ENCODE measurements around the gene CDC42EP2.
"Not testable (repeated sequence)": the region's sequence is repeated elsewhere in the genome, so short reads cannot be mapped to it uniquely, and the experiment has no call there.

CDC42EP2 gene

DNA sequence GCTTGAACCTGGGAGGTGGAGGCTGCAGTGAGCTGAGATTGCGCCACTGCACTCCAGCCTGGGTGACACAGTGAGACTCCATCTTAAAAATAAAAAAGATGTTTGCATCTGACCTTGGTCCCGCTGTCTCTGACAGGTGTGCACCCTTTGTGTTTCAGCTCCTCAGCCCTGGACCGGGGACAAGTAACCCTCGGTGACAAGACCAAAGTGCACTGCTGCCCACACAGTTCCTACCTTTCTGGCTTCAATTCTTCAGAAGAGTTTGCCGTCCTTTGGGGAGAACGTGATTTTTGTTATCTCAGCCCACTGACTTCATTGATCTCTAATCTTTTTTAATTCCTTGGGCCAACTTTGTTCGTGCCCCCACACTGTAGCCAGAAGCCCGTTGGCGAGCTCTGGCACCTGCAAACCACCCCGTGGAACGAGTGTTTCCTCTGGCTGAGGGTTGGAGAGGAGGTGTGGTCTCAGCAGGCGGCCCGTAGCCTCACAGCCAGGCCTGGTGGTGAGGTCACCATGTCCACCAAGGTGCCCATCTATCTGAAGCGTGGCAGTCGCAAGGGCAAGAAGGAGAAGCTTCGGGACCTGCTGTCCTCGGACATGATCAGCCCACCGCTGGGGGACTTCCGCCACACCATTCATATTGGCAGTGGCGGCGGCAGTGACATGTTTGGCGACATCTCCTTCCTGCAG lies 5.9 kb downstream of the CDC42EP2 start:
- no peak for DNase-seq (ENCODE audit: low read depth)

DNA sequence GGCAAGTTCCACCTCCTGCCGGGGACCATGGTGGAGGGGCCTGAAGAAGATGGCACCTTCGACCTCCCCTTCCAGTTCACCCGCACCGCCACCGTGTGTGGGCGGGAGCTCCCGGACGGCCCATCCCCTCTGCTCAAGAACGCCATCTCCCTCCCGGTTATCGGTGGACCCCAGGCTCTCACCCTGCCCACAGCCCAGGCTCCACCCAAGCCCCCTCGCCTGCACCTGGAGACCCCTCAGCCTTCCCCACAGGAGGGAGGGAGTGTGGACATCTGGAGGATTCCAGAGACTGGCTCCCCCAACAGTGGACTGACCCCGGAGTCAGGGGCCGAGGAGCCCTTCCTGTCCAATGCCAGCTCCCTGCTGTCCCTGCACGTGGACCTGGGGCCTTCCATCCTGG lies 6.4 kb downstream of the CDC42EP2 start:
- DNase-seq (ENCODE audit: low read depth) = no peak

- no peak for DNase-seq (ENCODE audit: low read depth)
These were observed 7.3 kb downstream of the CDC42EP2 start for GRCh38 chr11:65321828-65322485.

DNA sequence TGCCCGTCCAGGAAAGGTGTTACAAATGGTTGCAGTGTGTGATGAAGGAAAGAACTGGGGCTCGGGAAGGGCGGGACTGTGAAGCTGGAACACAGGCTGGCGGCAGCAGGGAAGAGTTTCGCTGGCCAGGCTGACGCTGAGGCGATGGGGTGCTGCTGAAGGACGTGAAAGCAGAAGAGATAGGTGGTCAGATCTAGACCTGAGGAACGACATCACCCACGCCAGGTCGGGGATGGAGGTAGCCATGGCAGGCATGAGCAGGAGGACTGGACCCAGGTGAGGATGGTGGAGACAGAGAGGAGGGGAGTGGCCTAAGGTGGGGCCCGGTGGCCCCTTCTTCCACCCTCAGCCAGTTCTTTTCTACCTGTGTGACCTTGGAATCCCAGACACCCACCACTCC lies 9.1 kb downstream of the CDC42EP2 start:
- no peak for DNase-seq (ENCODE audit: low read depth)

- DNase-seq (ENCODE audit: low read depth) = no peak
These were observed 10.8 kb downstream of the CDC42EP2 start for GRCh38 chr11:65325435-65325834.

GRCh38 chr11:65327021-65327420 lies 12.4 kb downstream of the CDC42EP2 start:
- no peak for DNase-seq (ENCODE audit: low read depth)

- DNase-seq (ENCODE audit: low read depth) = no peak
These were observed 14.8 kb downstream of the CDC42EP2 start for GRCh38 chr11:65329478-65329877.

GRCh38 chr11:65329944-65330403 lies 15.3 kb downstream of the CDC42EP2 start:
- DNase-seq (ENCODE audit: low read depth) = peak; percentile 46

DNA sequence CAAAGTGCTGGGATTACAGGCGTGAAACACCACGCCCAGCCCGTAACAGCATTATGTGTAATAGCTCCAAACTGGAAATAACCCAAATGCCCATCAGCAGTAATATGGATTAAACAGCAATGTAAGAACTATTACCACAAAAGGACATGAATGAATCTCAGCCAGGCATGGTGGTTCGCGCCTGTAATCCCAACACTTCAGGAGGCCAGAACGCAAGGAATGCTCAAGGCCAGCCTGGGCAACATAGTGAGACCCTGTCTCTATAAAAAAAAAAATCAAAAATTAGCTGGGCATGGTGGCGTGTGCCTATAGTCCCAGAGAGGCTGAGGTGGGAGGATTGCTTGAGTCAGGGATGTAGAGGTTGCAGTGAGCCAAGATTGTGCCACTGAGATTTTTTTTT lies 15.9 kb downstream of the CDC42EP2 start:
- no peak for DNase-seq (ENCODE audit: low read depth)

DNA sequence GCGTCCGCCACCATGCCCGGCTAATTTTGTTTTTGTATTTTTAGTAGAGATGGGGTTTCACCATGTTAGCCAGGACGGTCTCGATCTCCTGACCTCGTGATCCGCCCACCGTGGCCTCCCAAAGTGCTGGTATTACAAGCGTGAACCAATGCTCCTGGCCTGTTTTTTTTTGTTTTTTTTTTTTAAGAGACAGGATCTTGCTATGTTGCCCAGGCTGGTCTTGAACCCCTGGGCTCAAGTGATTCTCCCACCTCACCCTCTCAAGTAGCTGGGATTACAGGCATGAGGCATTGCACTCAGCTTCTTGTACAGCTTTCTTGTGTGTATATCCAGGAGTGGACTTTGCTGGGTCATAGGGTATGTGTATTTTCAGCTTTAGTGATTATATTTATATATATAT lies 17.9 kb downstream of the CDC42EP2 start:
- not testable (repeated sequence) for DNase-seq (ENCODE audit: low read depth)

DNA sequence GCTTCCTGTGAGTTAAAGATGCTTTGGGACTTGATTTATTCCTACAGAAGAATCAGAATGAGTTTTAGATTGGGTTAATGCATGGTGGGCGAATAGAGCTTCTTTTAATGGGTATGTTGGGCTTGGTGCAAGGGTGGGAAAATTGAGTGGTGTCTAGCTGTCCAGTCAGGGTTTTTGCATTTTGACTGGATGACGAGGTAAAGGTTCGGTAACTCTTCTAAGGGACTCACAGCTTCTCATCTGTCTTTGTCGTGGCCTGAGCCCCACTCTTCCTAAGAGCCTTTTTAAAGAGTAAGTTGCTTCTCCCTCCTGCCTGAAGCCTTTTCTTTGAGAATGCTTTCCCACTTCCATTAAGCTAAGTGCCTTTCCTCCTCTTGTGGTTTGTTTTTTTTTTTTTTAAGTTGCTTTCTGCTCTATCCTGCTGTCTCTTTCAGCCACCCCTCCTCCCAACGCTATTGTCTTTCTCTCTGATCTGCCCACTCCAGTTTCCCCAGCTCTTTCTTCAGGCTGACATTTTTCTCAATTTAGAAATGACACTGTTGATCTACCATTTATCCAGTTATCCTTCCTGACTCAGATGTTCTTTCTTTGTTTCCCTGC lies 20.1 kb downstream of the CDC42EP2 start:
- no peak for DNase-seq (ENCODE audit: low read depth)

GRCh38 chr11:65338676-65339075 lies 24.0 kb downstream of the CDC42EP2 start:
- DNase-seq (ENCODE audit: low read depth) = no peak

GRCh38 chr11:65340226-65340625 lies 25.6 kb downstream of the CDC42EP2 start:
- no peak for DNase-seq (ENCODE audit: low read depth)

DNA sequence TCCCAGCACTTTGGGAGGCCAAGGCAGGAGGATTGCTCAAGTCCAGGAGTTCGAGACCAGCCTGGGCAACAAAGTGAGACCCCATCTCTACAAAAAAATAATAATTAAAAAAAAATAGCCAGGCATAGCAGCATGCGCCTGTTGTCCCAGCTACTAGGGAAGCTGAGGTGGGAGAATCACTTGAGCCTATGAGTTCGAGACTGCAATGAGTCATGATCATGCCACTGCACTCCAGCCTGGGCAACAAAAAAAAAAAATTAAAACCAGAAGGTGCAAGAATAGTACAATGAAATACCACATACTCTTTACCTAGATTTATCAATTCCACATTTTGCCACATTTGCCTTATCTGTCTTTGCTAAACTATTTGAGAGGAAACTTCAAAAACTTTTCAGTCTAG lies 27.2 kb downstream of the CDC42EP2 start:
- DNase-seq (ENCODE audit: low read depth) = no peak

- no peak for DNase-seq (ENCODE audit: low read depth)
These were observed 36.8 kb downstream of the CDC42EP2 start for GRCh38 chr11:65351511-65351910.

DNA sequence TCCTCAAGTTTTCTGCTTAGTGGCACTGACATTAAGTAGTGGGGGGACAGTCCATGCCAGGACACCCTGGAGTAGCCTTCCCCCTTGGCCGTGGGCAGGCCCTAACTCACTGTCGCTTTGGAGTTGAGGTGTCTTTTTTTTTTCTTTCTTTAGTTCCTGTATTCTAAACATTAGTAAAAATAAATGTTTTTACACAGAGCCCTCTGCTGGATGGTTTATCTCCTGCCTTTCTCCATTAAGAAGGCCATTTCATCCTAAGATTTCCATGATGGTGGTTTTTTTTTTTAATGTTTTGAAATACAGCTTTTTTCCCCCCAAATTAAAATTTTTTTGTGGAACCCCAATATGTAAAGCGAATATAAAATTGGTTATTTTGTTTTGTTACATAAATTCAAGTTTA lies 38.1 kb downstream of the CDC42EP2 start:
- DNase-seq (ENCODE audit: low read depth) = no peak

DNA sequence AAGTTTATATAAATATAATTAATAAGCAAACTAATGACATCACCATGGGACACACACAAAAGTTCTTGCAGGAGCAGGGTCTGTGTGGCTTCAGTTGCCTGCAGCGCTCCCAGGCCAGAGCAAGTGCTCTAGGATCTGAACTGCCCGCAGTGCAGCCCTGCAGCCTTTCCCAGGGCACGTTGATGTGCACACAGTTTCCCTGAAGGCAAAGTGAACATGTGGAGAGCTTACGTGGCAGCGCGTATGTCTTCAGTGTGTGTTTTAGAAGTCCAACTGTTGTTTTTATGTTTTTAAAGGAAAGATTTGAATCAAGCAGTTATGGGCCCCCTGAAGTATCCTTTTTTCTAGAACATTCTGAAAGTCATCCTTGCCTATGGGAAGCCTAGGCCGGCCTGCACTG lies 38.7 kb downstream of the CDC42EP2 start:
- no peak for DNase-seq (ENCODE audit: low read depth)

- DNase-seq (ENCODE audit: low read depth) = no peak
These were observed 39.2 kb downstream of the CDC42EP2 start for GRCh38 chr11:65353900-65354264.

DNA sequence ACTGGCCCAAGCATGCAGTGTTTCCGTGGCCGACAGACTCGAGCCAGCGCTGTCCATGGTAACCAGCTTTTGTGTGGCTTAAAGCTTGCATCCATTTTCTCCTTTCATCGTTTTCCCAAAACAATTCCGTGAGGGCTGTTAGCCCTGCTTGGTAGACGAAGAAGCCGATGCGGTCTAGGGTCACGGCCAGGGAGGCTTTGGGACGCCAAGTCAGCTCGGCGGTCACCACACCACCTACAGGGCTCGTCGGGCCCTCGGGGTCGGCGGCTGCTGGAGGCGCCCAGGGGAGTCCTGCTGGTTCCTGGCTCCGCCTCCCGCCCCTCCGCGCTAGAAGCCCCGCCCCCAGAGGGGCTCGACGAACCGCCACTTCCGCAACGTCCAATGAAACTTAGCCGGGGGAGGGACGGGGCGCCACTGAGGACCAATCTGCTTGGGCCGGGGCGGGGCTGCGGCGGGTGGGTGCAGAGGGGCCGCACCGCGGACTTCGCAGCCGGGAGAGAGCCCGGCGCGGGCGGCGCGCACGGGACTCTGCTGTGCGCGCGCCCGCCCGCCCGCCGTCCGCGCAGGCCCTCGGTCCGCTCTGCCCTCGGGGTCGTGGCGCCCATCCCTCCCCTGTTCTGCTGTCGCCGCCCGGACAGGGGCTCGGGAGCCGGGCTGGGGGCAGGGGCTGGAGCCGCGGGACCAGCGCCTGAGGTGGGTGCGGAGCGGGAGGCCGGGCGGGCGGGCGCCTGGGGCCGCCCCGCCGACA lies 39.8 kb downstream of the CDC42EP2 start, which contains the start of gene TIGD3:
Gene TIGD3, plus strand, starts transcription at position 487 of the 748 bp plus-strand sequence. CDS start 1,058 bp downstream, outside the sequence.
- DNase-seq (ENCODE audit: low read depth) = peak; percentile 96

DNA sequence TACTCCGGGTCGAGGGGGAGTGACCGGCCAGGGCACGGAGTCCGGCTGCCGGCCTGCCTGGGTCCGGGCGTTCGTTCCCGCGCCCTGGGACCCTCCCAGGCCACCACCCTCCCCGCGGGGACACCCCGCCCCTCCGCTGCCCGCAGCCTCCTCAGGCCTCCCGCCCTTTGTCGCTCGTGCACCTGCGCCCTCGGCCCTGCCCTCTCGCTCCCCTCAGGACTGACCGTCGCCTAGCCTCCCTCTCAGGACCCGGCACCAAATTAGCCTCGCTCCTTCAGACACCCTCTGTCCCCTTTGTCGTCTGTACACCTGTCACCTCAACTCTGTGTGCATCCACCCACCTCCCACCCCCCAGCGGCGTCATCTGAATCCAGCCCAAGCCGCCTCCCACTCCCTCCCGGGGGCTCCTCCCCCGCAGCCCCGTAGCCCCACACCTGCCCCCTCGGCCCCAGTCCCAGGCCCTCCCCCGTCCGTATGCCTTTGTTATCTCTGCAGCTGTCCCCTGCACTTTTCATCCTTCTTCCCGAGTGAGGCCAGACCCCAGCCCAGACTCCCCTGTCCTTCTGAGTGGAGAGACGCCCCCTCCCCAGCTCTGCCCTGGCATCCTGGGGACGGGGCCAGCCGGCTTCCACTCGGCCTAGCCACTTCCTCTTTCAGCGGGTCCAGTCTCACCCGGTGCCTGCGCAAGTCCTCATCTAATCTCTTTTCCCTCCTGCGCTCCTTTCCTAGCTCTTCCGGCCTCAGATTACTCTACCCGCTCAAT lies 40.5 kb downstream of the CDC42EP2 start:
- peak; percentile 52 for DNase-seq (ENCODE audit: low read depth)

DNA sequence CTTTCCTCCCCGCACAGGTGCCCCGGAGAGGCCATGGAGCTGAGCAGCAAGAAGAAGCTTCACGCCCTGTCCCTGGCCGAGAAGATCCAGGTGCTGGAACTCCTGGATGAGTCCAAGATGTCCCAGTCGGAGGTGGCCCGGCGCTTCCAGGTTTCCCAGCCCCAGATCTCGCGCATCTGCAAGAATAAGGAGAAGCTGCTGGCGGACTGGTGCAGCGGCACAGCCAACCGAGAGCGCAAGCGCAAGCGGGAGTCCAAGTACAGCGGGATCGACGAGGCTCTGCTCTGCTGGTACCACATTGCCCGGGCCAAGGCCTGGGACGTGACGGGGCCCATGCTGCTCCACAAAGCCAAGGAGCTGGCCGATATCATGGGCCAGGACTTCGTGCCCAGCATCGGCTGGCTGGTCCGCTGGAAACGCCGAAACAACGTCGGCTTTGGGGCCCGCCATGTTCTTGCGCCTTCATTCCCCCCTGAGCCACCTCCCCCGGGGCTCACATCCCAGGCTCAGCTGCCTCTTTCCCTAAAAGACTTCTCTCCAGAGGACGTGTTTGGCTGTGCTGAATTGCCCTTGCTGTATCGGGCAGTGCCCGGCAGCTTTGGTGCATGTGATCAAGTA lies 41.2 kb downstream of the CDC42EP2 start:
- no peak for DNase-seq (ENCODE audit: low read depth)
